ENCODE results near the gene USP5. TPM values are rescaled to one million over a fixed set of nuclear protein-coding genes. Genes with fewer than 3 reads are reported as not detected.

Gene USP5
- total RNA-seq, 1 donor from 2014 or later = 146 TPM

DNA sequence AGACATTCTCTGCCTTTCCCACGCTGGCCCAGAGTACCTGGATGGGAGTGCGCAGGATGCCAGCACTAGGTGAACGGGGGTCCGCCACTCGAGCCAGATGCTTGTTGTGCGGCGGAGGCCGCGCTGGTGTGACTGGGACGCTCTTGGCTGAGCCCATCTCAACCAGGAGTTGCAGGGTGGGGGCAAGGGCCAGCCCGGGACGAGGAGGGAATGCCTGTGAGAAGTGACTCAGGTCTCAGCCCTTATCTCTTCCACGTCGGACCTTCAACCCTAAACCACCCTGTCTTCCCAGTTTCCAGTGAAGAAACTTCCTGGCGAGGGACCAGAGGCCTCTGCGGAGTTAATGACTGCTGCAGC, 1.2 kb upstream of the USP5 start:
- Mint-ChIP-seq H3K27me3 (ENCODE audit: low read depth, unreplicated experiment) (no peaks in the 10 kb centered on the region), H3K9me3 (ENCODE audit: unreplicated experiment) (no peaks in the 10 kb centered on the region), H3K27ac (ENCODE audit: unreplicated experiment) (no peak overlapping the region), H3K4me1 (ENCODE audit: low read depth, unreplicated experiment) (peaks cover 12% of the 10 kb centered on the region), H3K36me3 (ENCODE audit: low read depth, unreplicated experiment) (peaks cover 7% of the 10 kb centered on the region), H3K4me3 (ENCODE audit: unreplicated experiment) (peak overlapping the region; percentile 96)
- peaks cover 48% of the 10 kb centered on the region for H4K20me1 ChIP-seq (ENCODE audit: insufficient read depth, low read length)
- H3K4me3 ChIP-seq (ENCODE audit: insufficient read depth, low read depth, low read length) = peak overlapping the region; percentile 87
- peak overlapping the region; percentile 24 for H2AFZ ChIP-seq (ENCODE audit: low read depth, low read length)
- peak overlapping the region; percentile 25 for H3K27ac ChIP-seq (ENCODE audit: low read depth, low read length)
- peak overlapping the region; percentile 88 for H3K4me2 ChIP-seq (ENCODE audit: low read length)
- H3K27me3 ChIP-seq (ENCODE audit: insufficient read depth, low read length) = no peaks in the 10 kb centered on the region
- no peaks in the 10 kb centered on the region for H3K9me3 ChIP-seq (ENCODE audit: insufficient read depth, low read depth, low read length)
- no peak for DNase-seq (ENCODE audit: low read depth)
- TF ChIP-seq EZH2 (IDR thresholded peaks at IDR 0.05; ENCODE audit: insufficient read depth, low read length) = no peak
- TF ChIP-seq, protein P1, sequence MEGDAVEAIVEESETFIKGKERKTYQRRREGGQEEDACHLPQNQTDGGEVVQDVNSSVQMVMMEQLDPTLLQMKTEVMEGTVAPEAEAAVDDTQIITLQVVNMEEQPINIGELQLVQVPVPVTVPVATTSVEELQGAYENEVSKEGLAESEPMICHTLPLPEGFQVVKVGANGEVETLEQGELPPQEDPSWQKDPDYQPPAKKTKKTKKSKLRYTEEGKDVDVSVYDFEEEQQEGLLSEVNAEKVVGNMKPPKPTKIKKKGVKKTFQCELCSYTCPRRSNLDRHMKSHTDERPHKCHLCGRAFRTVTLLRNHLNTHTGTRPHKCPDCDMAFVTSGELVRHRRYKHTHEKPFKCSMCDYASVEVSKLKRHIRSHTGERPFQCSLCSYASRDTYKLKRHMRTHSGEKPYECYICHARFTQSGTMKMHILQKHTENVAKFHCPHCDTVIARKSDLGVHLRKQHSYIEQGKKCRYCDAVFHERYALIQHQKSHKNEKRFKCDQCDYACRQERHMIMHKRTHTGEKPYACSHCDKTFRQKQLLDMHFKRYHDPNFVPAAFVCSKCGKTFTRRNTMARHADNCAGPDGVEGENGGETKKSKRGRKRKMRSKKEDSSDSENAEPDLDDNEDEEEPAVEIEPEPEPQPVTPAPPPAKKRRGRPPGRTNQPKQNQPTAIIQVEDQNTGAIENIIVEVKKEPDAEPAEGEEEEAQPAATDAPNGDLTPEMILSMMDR (IDR thresholded peaks at IDR 0.05; ENCODE audit: insufficient read depth, low read depth, low read length) = no peak
- H3K79me2 ChIP-seq (ENCODE audit: insufficient read depth, low read length) = peaks cover 70% of the 10 kb centered on the region
- peaks cover 21% of the 10 kb centered on the region for H3K36me3 ChIP-seq (ENCODE audit: insufficient read depth, low read length)
- peaks cover 19% of the 10 kb centered on the region for H3K4me1 ChIP-seq (ENCODE audit: insufficient read depth, low read length)
- H3K9ac ChIP-seq (ENCODE audit: low read length) = peak overlapping the region; percentile 88
- FAIRE-seq = no peak

DNA sequence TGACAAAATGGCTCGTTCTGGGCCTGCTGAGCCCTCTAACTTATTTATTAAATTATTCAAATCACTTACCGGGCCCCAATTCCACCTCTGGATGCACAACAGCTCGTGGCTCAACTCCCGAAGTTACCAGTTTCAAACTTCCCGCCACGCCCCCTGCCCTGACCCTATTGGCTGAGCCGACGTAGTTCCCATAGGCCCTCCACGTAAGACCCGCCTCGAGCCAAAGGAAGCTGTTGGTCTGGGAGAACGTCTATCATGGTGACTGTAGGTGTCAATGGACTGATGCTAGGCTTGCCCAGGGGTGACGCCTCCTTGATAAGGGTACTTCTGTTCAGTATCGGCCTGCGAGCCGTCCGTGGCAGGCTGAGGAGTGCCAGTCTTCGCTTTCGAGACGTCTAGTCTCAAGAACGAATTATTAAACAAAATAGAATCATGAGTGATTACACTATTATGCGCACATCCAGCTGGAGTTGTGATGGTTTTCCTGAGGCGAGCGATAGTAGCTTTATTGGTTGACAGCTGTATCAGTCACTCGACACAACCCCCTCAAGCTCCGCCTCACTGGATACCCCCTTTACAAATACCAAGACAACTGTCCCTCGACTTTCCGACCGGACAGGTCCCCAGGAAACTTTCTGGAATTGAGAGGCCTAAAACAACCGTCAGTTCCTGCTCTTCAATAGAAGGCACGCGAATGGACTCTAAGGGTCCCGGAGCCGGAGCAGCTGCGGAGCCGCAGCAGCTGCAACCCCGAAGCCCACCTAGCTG, 613 bp upstream of the USP5 start, which contains the start of gene CDCA3:
CDCA3 (minus strand) TSS at position 134 of the 768 bp plus-strand sequence. CDS start 334 bp downstream, outside the sequence.
- Mint-ChIP-seq H3K4me3 (ENCODE audit: unreplicated experiment) (peak within 1 kb of the TSS; percentile 96), H3K4me1 (ENCODE audit: low read depth, unreplicated experiment) (peaks cover 12% of the 10 kb centered on the region), H3K27me3 (ENCODE audit: low read depth, unreplicated experiment) (no peaks in the 10 kb centered on the region), H3K27ac (ENCODE audit: unreplicated experiment) (peak within 1 kb of the TSS; percentile 93), H3K9me3 (ENCODE audit: unreplicated experiment) (no peaks in the 10 kb centered on the region), H3K36me3 (ENCODE audit: low read depth, unreplicated experiment) (peaks cover 8% of the 10 kb centered on the region)
- Histone ChIP-seq H3K4me2 (ENCODE audit: low read length) (peak within 1 kb of the TSS; percentile 88), H3K36me3 (ENCODE audit: insufficient read depth, low read length) (peaks cover 19% of the 10 kb centered on the region), H3K4me3 (ENCODE audit: insufficient read depth, low read depth, low read length) (peak within 1 kb of the TSS; percentile 87), H3K9me3 (ENCODE audit: insufficient read depth, low read depth, low read length) (no peaks in the 10 kb centered on the region), H4K20me1 (ENCODE audit: insufficient read depth, low read length) (peaks cover 46% of the 10 kb centered on the region), H3K4me1 (ENCODE audit: insufficient read depth, low read length) (peaks cover 19% of the 10 kb centered on the region), H3K79me2 (ENCODE audit: insufficient read depth, low read length) (peaks cover 69% of the 10 kb centered on the region), H3K27me3 (ENCODE audit: insufficient read depth, low read length) (no peaks in the 10 kb centered on the region), H3K27ac (ENCODE audit: low read depth, low read length) (peak within 1 kb of the TSS; percentile 89), H2AFZ (ENCODE audit: low read depth, low read length) (peak within 1 kb of the TSS; percentile 97), H3K9ac (ENCODE audit: low read length) (peak within 1 kb of the TSS; percentile 88)
- DNase-seq (ENCODE audit: low read depth) (peak; percentile 98), FAIRE-seq (peak; percentile 65)
- TF ChIP-seq, protein P1 (IDR thresholded peaks at IDR 0.05; ENCODE audit: insufficient read depth, low read depth, low read length) = no peak
- no peak for TF ChIP-seq EZH2 (IDR thresholded peaks at IDR 0.05; ENCODE audit: insufficient read depth, low read length)

All from astrocyte (in vitro differentiated cells and primary cell).